Neural cell (in vitro differentiated cells): ENCODE data around the gene ARSB. TPM values are rescaled to one million over a fixed set of nuclear protein-coding genes. Genes with fewer than 3 reads are reported as not detected.

Experiments
- H2AFZ ChIP-seq: fragments of 200-600, 300-800 bp; sonication (generic), shearing (Covaris generic); 2 replicates; pipeline ENCODE4 v1.6.0; 2014; ENCODE audit warnings: low read depth, mild to moderate bottlenecking, antibody characterized with exemption, low read length, moderate library complexity
- H3F3A ChIP-seq: fragments of 200-600 bp; shearing (Covaris generic); 2 replicates; pipeline ENCODE4 v1.6.1; 2016; ENCODE audit warnings: mild to moderate bottlenecking, moderate library complexity, mixed read lengths, antibody characterized with exemption, low read length; ENCODE audit not compliant: insufficient read depth, poor library complexity, severe bottlenecking
- H3K27ac ChIP-seq: fragments of 200-600, 300-800 bp; sonication (generic), shearing (Covaris generic); 2 replicates; pipeline ENCODE4 v1.5.1; 2014; ENCODE audit warnings: mild to moderate bottlenecking, low read length, moderate library complexity
- H3K27me3 ChIP-seq: fragments of 300-800, 200-600 bp; sonication (generic), shearing (Covaris generic); 2 replicates; pipeline ENCODE4 v1.6.0; 2014; ENCODE audit warnings: mild to moderate bottlenecking, low read depth, low read length, moderate library complexity; ENCODE audit not compliant: insufficient read depth
- H3K36me3 ChIP-seq: fragments of 300-800, 200-600 bp; sonication (generic), shearing (Covaris generic); 2 replicates; pipeline ENCODE4 v1.5.1; 2014; ENCODE audit warnings: mild to moderate bottlenecking, antibody characterized with exemption, low read length, moderate library complexity; ENCODE audit not compliant: insufficient read depth
- H3K4me2 ChIP-seq: fragments of 300-800, 200-600 bp; sonication (generic), shearing (Covaris generic); 2 replicates; pipeline ENCODE4 v1.6.0; 2014; ENCODE audit warnings: mild to moderate bottlenecking, low read length
- H3K4me3 ChIP-seq: fragments of 300-800, 200-600 bp; sonication (generic), shearing (Covaris generic); 2 replicates; pipeline ENCODE4 v1.5.1; 2014; ENCODE audit warnings: mild to moderate bottlenecking, low read length, moderate library complexity
- H3K79me2 ChIP-seq: fragments of 200-600 bp; shearing (Covaris generic); replicated peaks from 2 replicates; pipeline ENCODE4 v1.6.0; 2014; ENCODE audit warnings: mild to moderate bottlenecking, low read length, moderate library complexity; ENCODE audit not compliant: insufficient read depth
- H3K9ac ChIP-seq: fragments of 300-800, 200-600 bp; sonication (generic), shearing (Covaris generic); 2 replicates; pipeline ENCODE4 v1.6.1; 2016; ENCODE audit warnings: mild to moderate bottlenecking, low read length, mixed read lengths
- H3K9me2 ChIP-seq: fragments of 200-600 bp; shearing (Covaris generic); 2 replicates; pipeline ENCODE4 v1.6.1; 2016; ENCODE audit warnings: mild to moderate bottlenecking, low read length, mixed read lengths; ENCODE audit not compliant: insufficient read depth
- H3K9me3 ChIP-seq: fragments of 200-600, 300-800 bp; sonication (generic), shearing (Covaris generic); 2 replicates; pipeline ENCODE4 v1.6.1; 2016; ENCODE audit warnings: mild to moderate bottlenecking, mixed run types, low read length, moderate library complexity, mixed read lengths
- H4K20me1 ChIP-seq: fragments of 200-600 bp; shearing (Covaris generic); 2 replicates; pipeline ENCODE4 v1.6.1; 2016; ENCODE audit warnings: mild to moderate bottlenecking, mixed run types; ENCODE audit not compliant: insufficient read depth
- CTCF ChIP-seq: fragments of 450-650 bp; IDR thresholded peaks from 2 replicates; pipeline ENCODE4 v1.5.1; 2014; ENCODE audit warnings: antibody characterized with exemption, mild to moderate bottlenecking, moderate library complexity; ENCODE audit not compliant: poor library complexity, severe bottlenecking
- EP300 ChIP-seq: fragments of 450-650 bp; conservative IDR thresholded peaks from 2 replicates; pipeline ENCODE4 v1.6.1; 2014; ENCODE audit warnings: antibody characterized with exemption, mild to moderate bottlenecking, moderate library complexity; ENCODE audit not compliant: poor library complexity, severe bottlenecking
- EZH2 ChIP-seq: fragments of 200-600, 300-800 bp; shearing (Covaris generic), sonication (generic); IDR thresholded peaks from 2 replicates; pipeline ENCODE4 v1.6.1; 2014; ENCODE audit warnings: antibody characterized with exemption, low read length, borderline replicate concordance, mild to moderate bottlenecking; ENCODE audit not compliant: insufficient read depth, poor library complexity, severe bottlenecking
- MXI1 ChIP-seq: fragments of 450-650 bp; conservative IDR thresholded peaks from 2 replicates; pipeline ENCODE4 v1.6.1; 2014; ENCODE audit warnings: antibody characterized with exemption, mild to moderate bottlenecking; ENCODE audit not compliant: poor library complexity, severe bottlenecking
- POLR2AphosphoS5 ChIP-seq: IDR thresholded peaks from 2 replicates; pipeline ENCODE4 v1.6.1; 2012
- RAD21 ChIP-seq: fragments of 450-650 bp; conservative IDR thresholded peaks from 2 replicates; pipeline ENCODE4 v1.6.1; 2014; ENCODE audit warnings: antibody characterized with exemption, mild to moderate bottlenecking, moderate library complexity
- REST ChIP-seq: IDR thresholded peaks from 2 replicates; pipeline ENCODE4 v1.6.1; 2012; ENCODE audit warnings: borderline replicate concordance
- SMC3 ChIP-seq: fragments of 450-650 bp; conservative IDR thresholded peaks from 2 replicates; pipeline ENCODE4 v1.6.1; 2014; ENCODE audit warnings: antibody characterized with exemption, mild to moderate bottlenecking, moderate library complexity; ENCODE audit not compliant: poor library complexity
- TAF1 ChIP-seq: IDR thresholded peaks from 2 replicates; pipeline ENCODE4 v1.6.1; 2012; ENCODE audit warnings: low read depth
- polyA plus RNA-seq: library from polyadenylated mRNA; depleted of rRNA; stranded (reverse); fragments of >200 nt; gene quantifications from 2 replicates; pipeline ENCODE4 v1.2.3, GENCODE V29; 2014

Gene ARSB
- polyA plus RNA-seq, 1 donor from 2014 or later = 8.7 TPM

GRCh38 chr5:78922879-78923621 is 62.1 kb downstream of the ARSB start:
- Histone ChIP-seq H3K27ac (no peak overlapping the region), H3K9me2 (no peaks in the 10 kb centered on the region), H3F3A (no peaks in the 10 kb centered on the region), H3K36me3 (no peaks in the 10 kb centered on the region), H3K27me3 (no peaks in the 10 kb centered on the region), H3K4me3 (no peak overlapping the region), H2AFZ (no peak overlapping the region), H3K4me2 (no peak overlapping the region), H3K79me2 (no peaks in the 10 kb centered on the region), H3K9ac (no peak overlapping the region), H4K20me1 (no peaks in the 10 kb centered on the region), H3K9me3 (no peaks in the 10 kb centered on the region)
- TF ChIP-seq MXI1 (no peak), EZH2 (no peak), EP300 (no peak), CTCF (no peak), SMC3 (no peak), RAD21 (no peak), TAF1 (no peak), POLR2AphosphoS5 (no peak), REST (no peak)

- Histone ChIP-seq H3K9me2 (no peaks in the 10 kb centered on the region), H3K79me2 (no peaks in the 10 kb centered on the region), H3K4me3 (no peak overlapping the region), H4K20me1 (no peaks in the 10 kb centered on the region), H2AFZ (no peak overlapping the region), H3F3A (no peaks in the 10 kb centered on the region), H3K36me3 (no peaks in the 10 kb centered on the region), H3K4me2 (no peak overlapping the region), H3K27ac (no peak overlapping the region), H3K9me3 (no peaks in the 10 kb centered on the region), H3K9ac (no peak overlapping the region), H3K27me3 (no peaks in the 10 kb centered on the region)
- TF ChIP-seq CTCF (no peak), EZH2 (no peak), SMC3 (no peak), POLR2AphosphoS5 (no peak)
Observed at GRCh38 chr5:78920604-78921003, 64.5 kb downstream of the ARSB start.
